Gastroesophageal sphincter (tissue), 4 donors: ENCODE results near the gene DOK7. TPM values are rescaled to one million over a fixed set of nuclear protein-coding genes. Genes with fewer than 3 reads are reported as not detected.

Source experiments
- ATAC-seq: fragments of 150-250 bp; one replicate; pipeline ENCODE4 v1.9.1; 2016; ENCODE audit warnings: mild to moderate bottlenecking, moderate library complexity
- H3K27ac ChIP-seq, 4 donors: fragments of 200-600 bp; sonication (generic) in 3 of 4; 1 replicate in 3 of 4; 2 replicates in 1 of 4; pipeline ENCODE4 v1.5.1; 2016 to 2019
- H3K27me3 ChIP-seq: fragments of 200-600 bp; sonication (generic); one replicate; pipeline ENCODE4 v1.5.1; 2019
- H3K36me3 ChIP-seq, 2 donors: fragments of 200-600 bp; sonication (generic); one replicate each; pipeline ENCODE4 v1.5.1; 2019; ENCODE audit warnings: control low read depth in 1 of 2
- H3K4me1 ChIP-seq, 3 donors: fragments of 200-600 bp; sonication (generic); 1 replicate in 2 of 3; 2 replicates in 1 of 3; pipeline ENCODE4 v1.5.1; 2016 to 2019; ENCODE audit warnings: control low read depth in 2 of 3
- H3K4me3 ChIP-seq, 2 donors: fragments of 200-600 bp; sonication (generic); one replicate each; pipeline ENCODE4 v1.5.1; 2019; ENCODE audit warnings: mild to moderate bottlenecking in 1 of 2, moderate library complexity in 1 of 2
- H3K9me3 ChIP-seq, 3 donors: fragments of 200-600 bp; sonication (generic); one replicate each; pipeline ENCODE4 v1.5.1; 2017 to 2019; ENCODE audit warnings: control low read depth in 2 of 3
- EP300 ChIP-seq: sonication (generic); formaldehyde crosslinking; IDR thresholded peaks from one replicate; pipeline ENCODE4 v1.6.1; 2017; ENCODE audit warnings: antibody characterized with exemption, mild to moderate bottlenecking
- POLR2A ChIP-seq, 2 donors: fragments of 450-650 bp; IDR thresholded peaks; one replicate each; pipeline ENCODE4 v1.6.1; 2017; ENCODE audit warnings: antibody characterized with exemption in 2 of 2, mild to moderate bottlenecking in 2 of 2, moderate library complexity in 1 of 2
- POLR2AphosphoS5 ChIP-seq: sonication (generic); formaldehyde crosslinking; IDR thresholded peaks from one replicate; pipeline ENCODE4 v1.6.1; 2017; ENCODE audit warnings: antibody characterized with exemption
- WGBS, 2 donors: methylation state at CpG; one replicate each; pipeline ENCODE4 v1.1.5; 2018; ENCODE audit warnings: low coverage in 1 of 2; 5-methylcytosine and 5-hydroxymethylcytosine counted together
- total RNA-seq, 4 donors: library from RNA; depleted of rRNA; stranded (reverse); fragments of >200 nt; gene quantifications; one replicate each; pipeline ENCODE4 v1.1.0, GENCODE V29; 2016
- TF ChIP-seq, protein P1 (sequence below), 4 experiments: fragments of 200-600 bp in 2 of 4; fragments of 450-650 bp in 2 of 4; sonication (generic) in 1 of 4; IDR thresholded peaks; one replicate each; pipeline ENCODE4 v1.5.1; 2017 to 2019; ENCODE audit warnings: antibody characterized with exemption in 4 of 4, mild to moderate bottlenecking in 2 of 4, moderate library complexity in 2 of 4

Gene DOK7
- total RNA-seq, 4 donors from 2014 or later = 0.32 to 5.3 (median 2.8) TPM

DNA sequence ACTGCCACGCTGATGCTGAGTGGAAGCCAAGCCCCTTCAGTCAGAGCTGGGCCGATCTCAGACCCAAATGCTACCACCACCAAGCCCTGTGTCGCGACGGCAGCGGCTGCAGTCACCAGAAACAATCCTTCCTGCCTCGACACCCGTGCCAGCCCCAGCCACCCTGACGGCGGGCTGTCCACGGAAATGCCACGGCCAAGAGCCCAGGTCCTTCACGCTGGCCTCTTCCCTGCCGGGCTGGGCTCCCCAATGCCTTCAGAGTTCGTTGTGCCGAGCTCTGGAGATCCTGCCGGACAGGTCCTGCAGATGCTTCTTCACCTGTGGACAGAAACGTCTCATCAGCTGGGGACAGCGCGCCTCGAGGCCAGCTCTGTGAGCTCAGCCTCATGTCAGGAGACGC lies 49.6 kb downstream of the DOK7 start:
- Histone ChIP-seq H3K4me1 (no peaks in the 10 kb centered on the region), H3K4me3 (no peak overlapping the region), H3K36me3 (peaks cover 0 to 98% of the 10 kb centered on the region in 2 donors), H3K27ac (no peak overlapping the region), H3K27me3 (no peaks in the 10 kb centered on the region), H3K9me3 (no peaks in the 10 kb centered on the region)
- TF ChIP-seq, protein P1, sequence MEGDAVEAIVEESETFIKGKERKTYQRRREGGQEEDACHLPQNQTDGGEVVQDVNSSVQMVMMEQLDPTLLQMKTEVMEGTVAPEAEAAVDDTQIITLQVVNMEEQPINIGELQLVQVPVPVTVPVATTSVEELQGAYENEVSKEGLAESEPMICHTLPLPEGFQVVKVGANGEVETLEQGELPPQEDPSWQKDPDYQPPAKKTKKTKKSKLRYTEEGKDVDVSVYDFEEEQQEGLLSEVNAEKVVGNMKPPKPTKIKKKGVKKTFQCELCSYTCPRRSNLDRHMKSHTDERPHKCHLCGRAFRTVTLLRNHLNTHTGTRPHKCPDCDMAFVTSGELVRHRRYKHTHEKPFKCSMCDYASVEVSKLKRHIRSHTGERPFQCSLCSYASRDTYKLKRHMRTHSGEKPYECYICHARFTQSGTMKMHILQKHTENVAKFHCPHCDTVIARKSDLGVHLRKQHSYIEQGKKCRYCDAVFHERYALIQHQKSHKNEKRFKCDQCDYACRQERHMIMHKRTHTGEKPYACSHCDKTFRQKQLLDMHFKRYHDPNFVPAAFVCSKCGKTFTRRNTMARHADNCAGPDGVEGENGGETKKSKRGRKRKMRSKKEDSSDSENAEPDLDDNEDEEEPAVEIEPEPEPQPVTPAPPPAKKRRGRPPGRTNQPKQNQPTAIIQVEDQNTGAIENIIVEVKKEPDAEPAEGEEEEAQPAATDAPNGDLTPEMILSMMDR (IDR thresholded peaks at IDR 0.05) = no peak
- TF ChIP-seq POLR2AphosphoS5 = no peak
- WGBS, 2 donors = no CpG with 5 or more reads among the region's 22 CpGs
- no peak for ATAC-seq

DNA sequence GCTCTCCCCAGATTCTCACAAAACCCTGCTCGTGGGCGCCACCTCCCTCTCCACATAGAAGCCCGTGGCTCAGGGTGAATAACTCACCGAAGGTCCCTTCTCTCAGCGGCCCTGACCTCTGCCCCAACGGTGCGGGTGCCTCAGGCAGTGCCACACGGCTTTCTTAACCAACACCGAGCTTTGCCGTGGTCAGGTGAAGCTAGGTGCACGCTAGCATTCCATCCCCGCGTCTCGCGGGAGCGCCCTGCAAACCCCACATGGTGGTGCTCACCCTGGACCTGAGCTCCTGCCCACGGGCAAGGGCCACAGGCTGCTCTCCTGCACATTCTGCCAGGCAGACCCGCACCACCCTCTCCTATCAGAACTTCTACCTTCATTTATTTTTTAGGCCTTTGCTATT lies 50.7 kb downstream of the DOK7 start:
- ATAC-seq = no peak
- 100% methylated on average over 1 of the region's 18 CpGs; no CpG with 5 or more reads in 1 of the 2 donors for WGBS, 2 donors
- H3K36me3 ChIP-seq = peaks cover 0 to 98% of the 10 kb centered on the region in 2 donors
- H3K4me3 ChIP-seq = no peak overlapping the region
- H3K9me3 ChIP-seq = no peaks in the 10 kb centered on the region
- no peaks in the 10 kb centered on the region for H3K27me3 ChIP-seq
- no peaks in the 10 kb centered on the region for H3K4me1 ChIP-seq
- no peak overlapping the region for H3K27ac ChIP-seq
- TF ChIP-seq, protein P1 (IDR thresholded peaks at IDR 0.05) = no peak
- no peak for TF ChIP-seq POLR2AphosphoS5
- TF ChIP-seq POLR2A (IDR thresholded peaks at IDR 0.05) = no peak
- no peak for TF ChIP-seq EP300

DNA sequence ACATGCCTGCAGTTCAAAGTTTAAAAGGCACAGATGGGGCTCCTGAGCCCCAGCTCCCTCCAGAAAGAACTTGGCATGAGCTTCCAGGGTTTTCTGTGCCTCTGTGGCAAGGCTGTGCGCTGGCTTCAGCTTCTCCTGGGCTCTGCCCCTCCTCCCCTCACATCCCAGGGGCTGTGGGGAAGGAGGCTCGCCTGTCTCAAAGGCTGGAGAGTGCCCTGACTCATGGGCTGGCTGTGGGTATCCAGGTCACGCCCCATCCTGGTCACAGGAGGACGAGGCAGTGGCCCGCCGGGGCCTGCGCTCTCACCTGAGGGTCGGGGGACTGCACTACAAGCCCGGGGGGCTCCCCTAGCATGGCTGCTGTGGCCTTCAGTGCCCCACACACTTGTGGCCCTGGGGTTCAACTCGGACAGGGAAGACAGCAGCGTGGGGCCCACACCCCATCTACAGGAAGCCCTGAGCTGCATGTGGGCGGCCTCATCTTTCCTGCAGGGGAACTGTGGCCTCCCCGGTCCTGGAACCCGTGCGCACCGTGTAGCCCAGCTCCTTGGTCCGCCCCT lies 51.2 kb downstream of the DOK7 start:
- WGBS, 2 donors = 75% methylated on average over 5 of the region's 17 CpGs; no CpG with 5 or more reads in 1 of the 2 donors
- ATAC-seq = no peak
- no peak for TF ChIP-seq EP300
- TF ChIP-seq POLR2A (IDR thresholded peaks at IDR 0.05) = no peak
- no peak for TF ChIP-seq POLR2AphosphoS5
- TF ChIP-seq, protein P1 (IDR thresholded peaks at IDR 0.05) = no peak

DNA sequence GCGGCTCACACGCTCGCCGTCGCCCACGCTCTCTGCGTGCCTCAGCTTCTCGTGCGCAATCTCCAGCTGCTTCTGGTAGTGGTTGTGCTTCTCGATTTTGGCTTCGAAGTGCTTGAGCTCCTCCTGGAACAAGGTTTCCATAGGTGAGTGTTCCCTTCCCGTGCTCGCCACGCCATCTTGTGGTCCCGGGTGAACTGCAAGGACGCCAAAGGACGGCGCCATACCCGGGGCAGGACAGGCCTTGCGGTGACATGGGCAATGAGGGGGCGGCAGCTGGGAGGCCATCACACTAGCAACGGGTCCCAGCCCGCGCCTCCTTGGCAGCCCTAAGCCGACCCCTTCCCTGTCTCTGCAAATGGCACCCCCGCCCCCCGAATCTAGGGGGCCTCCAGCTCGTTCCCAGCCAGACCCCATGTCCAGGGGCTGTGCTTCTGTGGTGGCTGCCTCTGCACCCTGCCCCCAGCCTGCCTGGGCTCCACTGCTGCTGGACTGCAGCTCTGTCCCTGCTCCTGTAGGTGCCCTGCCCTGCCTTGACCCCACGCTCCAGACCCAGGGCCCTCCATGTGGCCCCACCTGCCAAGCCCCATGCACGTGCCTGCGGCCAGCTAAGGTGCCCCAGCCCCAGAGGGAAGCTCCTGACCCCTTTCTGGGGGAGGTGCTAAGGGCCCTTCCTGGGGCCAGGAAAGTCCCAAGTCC lies 51.8 kb downstream of the DOK7 start:
- Histone ChIP-seq H3K27ac (no peak overlapping the region), H3K36me3 (peaks cover 0 to 100% of the 10 kb centered on the region in 2 donors)
- TF ChIP-seq POLR2AphosphoS5 (no peak), EP300 (no peak)
- TF ChIP-seq, protein P1 (IDR thresholded peaks at IDR 0.05) = no peak

More for the DNA sequence above, 51.2 kb downstream of the DOK7 start:
- no peaks in the 10 kb centered on the region for H3K9me3 ChIP-seq
- no peaks in the 10 kb centered on the region for H3K27me3 ChIP-seq
- no peaks in the 10 kb centered on the region for H3K4me1 ChIP-seq
- H3K4me3 ChIP-seq = no peak overlapping the region
- H3K27ac ChIP-seq = no peak overlapping the region
- peaks cover 0 to 100% of the 10 kb centered on the region in 2 donors for H3K36me3 ChIP-seq

DNA sequence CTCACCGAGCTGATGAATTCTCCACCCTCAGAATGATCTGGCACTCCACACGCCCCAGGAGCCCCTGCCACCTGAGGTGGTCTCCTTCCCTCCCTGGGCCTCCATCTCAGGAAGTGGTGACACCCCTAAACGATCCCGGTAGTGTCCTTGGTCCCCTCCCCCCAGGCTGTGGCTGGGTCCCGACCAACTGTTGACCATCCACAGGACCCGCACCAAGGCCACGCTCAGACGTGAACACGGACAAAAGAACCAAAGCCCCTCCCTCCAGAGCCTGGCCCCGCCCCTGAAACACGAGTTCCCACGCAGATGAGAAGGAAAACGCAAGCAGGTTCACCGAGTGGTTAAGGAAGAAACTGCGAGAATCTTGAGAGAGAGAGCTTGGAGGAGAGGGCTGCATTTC lies 52.5 kb downstream of the DOK7 start:
- TF ChIP-seq, protein P1 (IDR thresholded peaks at IDR 0.05) = no peak
- TF ChIP-seq EP300 (no peak), POLR2AphosphoS5 (no peak)
- Histone ChIP-seq H3K27ac (no peak overlapping the region), H3K4me3 (no peak overlapping the region), H3K4me1 (no peaks in the 10 kb centered on the region), H3K27me3 (no peaks in the 10 kb centered on the region), H3K9me3 (no peaks in the 10 kb centered on the region), H3K36me3 (peaks cover 0 to 100% of the 10 kb centered on the region in 2 donors)
- ATAC-seq = no peak
- WGBS, 2 donors = no CpG with 5 or more reads among the region's 15 CpGs

More for the DNA sequence above, 51.8 kb downstream of the DOK7 start:
- ATAC-seq = no peak
- 83% methylated on average over 15 of the region's 31 CpGs; no CpG with 5 or more reads in 1 of the 2 donors for WGBS, 2 donors
- H3K27me3 ChIP-seq = no peaks in the 10 kb centered on the region
- no peak overlapping the region for H3K4me3 ChIP-seq
- H3K4me1 ChIP-seq = no peaks in the 10 kb centered on the region
- H3K9me3 ChIP-seq = no peaks in the 10 kb centered on the region
